GM12873 (cell line): ENCODE data around the gene HSBP1L1.
A peak's percentile ranks its signal among the peaks of the same experiment; 100 is the strongest.

Experiments
- TF ChIP-seq, protein P1 (sequence below): IDR thresholded peaks from 2 replicates; pipeline ENCODE4 v1.5.1; 2012; ENCODE audit warnings: low read depth, mild to moderate bottlenecking, moderate library complexity, low read length, control low read depth; ENCODE audit not compliant: insufficient read depth; ENCODE audit errors: missing control alignments

The HSBP1L1 gene

GRCh38 chr18:79964330-79965118 lies at the start of gene HSBP1L1:
Gene HSBP1L1 (plus strand): TSS chr18:79964643. CDS start chr18:79964736, 93 bp downstream.
- TF ChIP-seq, protein P1, sequence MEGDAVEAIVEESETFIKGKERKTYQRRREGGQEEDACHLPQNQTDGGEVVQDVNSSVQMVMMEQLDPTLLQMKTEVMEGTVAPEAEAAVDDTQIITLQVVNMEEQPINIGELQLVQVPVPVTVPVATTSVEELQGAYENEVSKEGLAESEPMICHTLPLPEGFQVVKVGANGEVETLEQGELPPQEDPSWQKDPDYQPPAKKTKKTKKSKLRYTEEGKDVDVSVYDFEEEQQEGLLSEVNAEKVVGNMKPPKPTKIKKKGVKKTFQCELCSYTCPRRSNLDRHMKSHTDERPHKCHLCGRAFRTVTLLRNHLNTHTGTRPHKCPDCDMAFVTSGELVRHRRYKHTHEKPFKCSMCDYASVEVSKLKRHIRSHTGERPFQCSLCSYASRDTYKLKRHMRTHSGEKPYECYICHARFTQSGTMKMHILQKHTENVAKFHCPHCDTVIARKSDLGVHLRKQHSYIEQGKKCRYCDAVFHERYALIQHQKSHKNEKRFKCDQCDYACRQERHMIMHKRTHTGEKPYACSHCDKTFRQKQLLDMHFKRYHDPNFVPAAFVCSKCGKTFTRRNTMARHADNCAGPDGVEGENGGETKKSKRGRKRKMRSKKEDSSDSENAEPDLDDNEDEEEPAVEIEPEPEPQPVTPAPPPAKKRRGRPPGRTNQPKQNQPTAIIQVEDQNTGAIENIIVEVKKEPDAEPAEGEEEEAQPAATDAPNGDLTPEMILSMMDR = peak; percentile 38

GRCh38 chr18:79915161-79916127 lies 49.0 kb upstream of the HSBP1L1 start:
- TF ChIP-seq, protein P1 = no peak

- TF ChIP-seq, protein P1 = no peak
Measured at GRCh38 chr18:79916128-79916494, 48.3 kb upstream of the HSBP1L1 start.

DNA sequence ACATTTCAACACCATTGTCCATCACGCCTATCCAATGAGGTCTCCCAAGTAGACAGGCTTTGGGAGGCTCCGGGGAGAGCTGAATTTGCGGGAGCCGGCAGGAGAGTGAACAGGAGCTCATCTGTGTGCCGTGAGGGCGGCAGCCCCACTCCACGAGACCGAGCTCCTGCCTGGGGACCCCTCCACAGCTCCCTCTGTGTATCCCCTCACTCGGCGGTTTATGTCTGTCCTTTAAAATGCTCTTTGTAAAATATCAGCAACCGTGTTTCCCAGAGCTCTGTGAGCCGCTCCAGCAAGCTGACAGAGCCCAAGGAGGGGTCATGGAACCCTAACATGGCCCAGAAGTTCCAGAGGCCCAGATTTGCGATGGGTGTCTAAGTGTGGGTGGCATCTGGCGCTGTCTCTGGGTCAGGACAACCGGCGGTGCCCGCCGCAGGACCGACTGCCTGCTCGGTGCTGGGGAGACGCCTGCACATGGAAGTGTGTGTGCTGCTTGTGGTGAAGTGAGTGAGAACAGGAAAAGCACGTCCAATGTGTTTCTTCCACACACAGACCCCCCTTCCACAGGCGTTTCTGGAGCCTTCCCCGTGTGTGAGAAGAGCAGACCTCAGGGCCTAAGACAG lies 47.8 kb upstream of the HSBP1L1 start:
- TF ChIP-seq, protein P1 = no peak

GRCh38 chr18:79917169-79917852 lies 47.1 kb upstream of the HSBP1L1 start:
- TF ChIP-seq, protein P1 = no peak

DNA sequence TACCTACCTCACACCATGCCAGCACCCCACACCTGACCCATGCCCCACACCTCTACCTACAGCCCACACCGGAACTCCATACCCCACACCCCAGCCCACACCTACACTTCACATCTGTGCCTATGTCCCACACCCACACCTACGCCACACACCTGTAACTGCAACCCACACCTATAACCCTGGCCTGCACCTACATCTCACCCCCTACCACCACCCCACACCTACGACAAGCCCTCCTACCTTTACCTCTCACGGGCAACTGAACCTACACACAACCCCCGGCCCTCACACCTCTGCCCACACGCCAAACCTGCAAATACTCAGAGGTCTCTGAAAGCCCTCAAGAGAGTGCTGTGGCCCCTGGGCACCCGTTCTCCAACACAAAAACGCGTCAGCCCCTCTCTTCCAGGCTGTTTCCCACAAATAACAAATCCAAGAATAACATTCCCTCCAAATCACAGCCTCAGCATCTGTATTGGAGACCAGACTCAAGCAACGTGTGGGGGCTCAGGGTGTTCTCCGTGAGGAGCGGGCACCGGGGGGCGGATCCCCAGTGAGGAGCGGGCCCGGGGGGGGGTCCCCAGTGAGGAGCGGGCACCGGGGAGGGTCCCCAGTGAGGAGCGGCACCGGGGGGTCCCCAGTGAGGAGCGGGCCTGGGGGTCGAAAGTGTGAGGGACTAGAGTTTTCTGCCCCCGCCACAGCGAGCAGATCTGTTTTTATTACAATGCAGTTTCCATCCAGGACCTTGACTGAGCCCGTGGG lies 46.4 kb upstream of the HSBP1L1 start:
- TF ChIP-seq, protein P1 = no peak
